ENCODE measurements around the gene PRR5L. TPM values are rescaled to one million over a fixed set of nuclear protein-coding genes. Genes with fewer than 3 reads are reported as not detected.
A peak's percentile ranks its signal among the peaks of the same experiment; 100 is the strongest.

PRR5L gene
- total RNA-seq, 1 experiment from 2014 or later: not detected

DNA sequence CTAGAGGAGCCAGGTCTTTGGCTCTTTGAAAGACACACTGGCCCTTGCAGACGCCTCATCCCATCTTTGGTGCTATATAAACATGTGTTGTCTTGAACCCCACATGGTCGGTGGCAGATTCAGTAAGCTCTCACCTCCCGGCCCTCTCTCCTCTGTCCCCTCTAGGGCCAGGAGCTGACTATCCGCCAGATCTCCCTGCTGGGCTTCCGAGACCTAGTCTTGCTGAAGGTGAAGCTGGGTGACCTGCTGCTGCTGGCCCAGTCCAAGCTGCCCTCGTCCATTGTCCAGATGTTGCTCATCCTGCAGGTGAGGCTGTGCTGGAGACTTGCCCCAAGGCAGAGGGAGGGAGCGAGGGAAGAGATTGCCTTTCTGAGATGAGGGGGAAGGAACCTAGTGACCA is 150.0 kb downstream of the PRR5L start:
- H3K4me3 ChIP-seq (ENCODE audit: low read depth, low read length): no peak overlapping the region
- Mint-ChIP-seq H3K4me1 (ENCODE audit: low read depth, unreplicated experiment) (peaks cover 8% of the 10 kb centered on the region), H3K9me3 (ENCODE audit: unreplicated experiment) (peaks cover 9% of the 10 kb centered on the region), H3K27me3 (ENCODE audit: insufficient read depth, unreplicated experiment) (peaks cover 2% of the 10 kb centered on the region), H3K27ac (ENCODE audit: unreplicated experiment) (no peak overlapping the region), H3K4me3 (ENCODE audit: unreplicated experiment) (no peak overlapping the region), H3K36me3 (ENCODE audit: insufficient read depth, unreplicated experiment) (no peaks in the 10 kb centered on the region)
- H3K36me3 ChIP-seq (ENCODE audit: control insufficient read depth, insufficient read depth, low read length): no peaks in the 10 kb centered on the region
- intact Hi-C loops (cut with micrococcal nuclease; ENCODE audit: unreplicated experiment): no loop called here
- TF ChIP-seq, protein P1, sequence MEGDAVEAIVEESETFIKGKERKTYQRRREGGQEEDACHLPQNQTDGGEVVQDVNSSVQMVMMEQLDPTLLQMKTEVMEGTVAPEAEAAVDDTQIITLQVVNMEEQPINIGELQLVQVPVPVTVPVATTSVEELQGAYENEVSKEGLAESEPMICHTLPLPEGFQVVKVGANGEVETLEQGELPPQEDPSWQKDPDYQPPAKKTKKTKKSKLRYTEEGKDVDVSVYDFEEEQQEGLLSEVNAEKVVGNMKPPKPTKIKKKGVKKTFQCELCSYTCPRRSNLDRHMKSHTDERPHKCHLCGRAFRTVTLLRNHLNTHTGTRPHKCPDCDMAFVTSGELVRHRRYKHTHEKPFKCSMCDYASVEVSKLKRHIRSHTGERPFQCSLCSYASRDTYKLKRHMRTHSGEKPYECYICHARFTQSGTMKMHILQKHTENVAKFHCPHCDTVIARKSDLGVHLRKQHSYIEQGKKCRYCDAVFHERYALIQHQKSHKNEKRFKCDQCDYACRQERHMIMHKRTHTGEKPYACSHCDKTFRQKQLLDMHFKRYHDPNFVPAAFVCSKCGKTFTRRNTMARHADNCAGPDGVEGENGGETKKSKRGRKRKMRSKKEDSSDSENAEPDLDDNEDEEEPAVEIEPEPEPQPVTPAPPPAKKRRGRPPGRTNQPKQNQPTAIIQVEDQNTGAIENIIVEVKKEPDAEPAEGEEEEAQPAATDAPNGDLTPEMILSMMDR (IDR thresholded peaks at IDR 0.05; ENCODE audit: insufficient read depth in 1 of 2, low read depth in 1 of 2, low read length in 1 of 2, severe bottlenecking in 1 of 2, unreplicated experiment in 1 of 2): no peak
- H3K9me3 ChIP-seq: no peaks in the 10 kb centered on the region
- H3K27me3 ChIP-seq (replicated peaks; ENCODE audit: control insufficient read depth, insufficient read depth, low read length): no peaks in the 10 kb centered on the region
- CTCF ChIA-PET: no interaction called here
- no TSS peak for BruUV-seq (replicated peaks)
- H3K4me1 ChIP-seq: no peaks in the 10 kb centered on the region
- POLR2A ChIA-PET: no interaction called here
- DNase-seq: no peak

DNA sequence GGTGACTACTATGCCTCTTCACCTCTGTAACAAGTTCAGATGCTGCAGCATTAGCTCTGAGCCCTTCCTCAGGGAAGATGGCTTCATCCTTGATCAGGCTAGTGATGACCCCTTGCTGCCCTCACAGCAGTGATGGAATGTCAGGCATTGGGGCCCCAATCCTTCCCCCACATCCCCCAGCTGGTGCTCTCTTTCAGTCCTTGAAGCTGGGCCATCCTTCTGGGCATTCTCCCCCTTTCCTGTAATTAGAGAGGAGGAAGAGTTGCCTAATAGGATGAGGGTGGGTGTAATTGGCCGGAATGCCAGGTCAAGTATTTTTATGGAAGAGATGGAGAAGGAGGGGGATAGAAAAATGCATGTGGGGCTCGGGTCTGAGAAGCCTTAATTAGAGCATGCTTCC is 151.4 kb downstream of the PRR5L start:
- Mint-ChIP-seq H3K9me3 (ENCODE audit: unreplicated experiment) (peaks cover under 1% of the 10 kb centered on the region), H3K27me3 (ENCODE audit: insufficient read depth, unreplicated experiment) (peaks cover 2% of the 10 kb centered on the region), H3K4me1 (ENCODE audit: low read depth, unreplicated experiment) (peaks cover 13% of the 10 kb centered on the region), H3K4me3 (ENCODE audit: unreplicated experiment) (no peak overlapping the region), H3K36me3 (ENCODE audit: insufficient read depth, unreplicated experiment) (no peaks in the 10 kb centered on the region), H3K27ac (ENCODE audit: unreplicated experiment) (no peak overlapping the region)
- no peaks in the 10 kb centered on the region for H3K9me3 ChIP-seq
- intact Hi-C loops (cut with micrococcal nuclease; ENCODE audit: unreplicated experiment): no loop called here
- H3K4me1 ChIP-seq: peaks cover 6% of the 10 kb centered on the region
- TF ChIP-seq, protein P1 (IDR thresholded peaks at IDR 0.05; ENCODE audit: insufficient read depth in 1 of 2, low read depth in 1 of 2, low read length in 1 of 2, severe bottlenecking in 1 of 2, unreplicated experiment in 1 of 2): no peak
- no peak overlapping the region for H3K4me3 ChIP-seq (ENCODE audit: low read depth, low read length)
- no peaks in the 10 kb centered on the region for H3K36me3 ChIP-seq (ENCODE audit: control insufficient read depth, insufficient read depth, low read length)
- POLR2A ChIA-PET: no interaction called here
- CTCF ChIA-PET: no interaction called here
- no peaks in the 10 kb centered on the region for H3K27me3 ChIP-seq (replicated peaks; ENCODE audit: control insufficient read depth, insufficient read depth, low read length)
- DNase-seq: no peak
- BruUV-seq (replicated peaks): no TSS peak

DNA sequence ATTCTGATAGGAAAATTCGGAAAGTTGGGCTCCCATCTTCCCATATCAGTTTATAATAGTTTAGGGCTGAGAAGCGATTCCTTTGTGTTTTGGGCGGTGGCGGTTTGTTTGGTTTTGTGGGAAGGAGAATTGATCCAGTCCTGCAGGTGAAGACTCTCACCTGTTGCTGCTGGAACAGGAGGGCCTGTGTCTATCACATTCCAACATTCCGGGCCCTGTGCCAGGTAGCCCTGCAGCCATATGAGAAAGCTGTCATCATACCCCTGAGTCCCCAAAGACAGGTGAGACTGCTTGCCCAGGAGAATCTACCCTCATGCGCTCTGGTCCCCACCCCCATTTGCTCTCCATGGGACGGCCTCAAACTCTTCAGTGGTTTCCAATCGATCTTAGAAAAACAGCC is 151.9 kb downstream of the PRR5L start:
- ChIA-PET CTCF (no interaction called here), POLR2A (no interaction called here)
- intact Hi-C loops (cut with micrococcal nuclease; ENCODE audit: unreplicated experiment): no loop called here
- Histone ChIP-seq H3K9me3 (no peaks in the 10 kb centered on the region), H3K36me3 (ENCODE audit: control insufficient read depth, insufficient read depth, low read length) (no peaks in the 10 kb centered on the region), H3K27me3 (replicated peaks; ENCODE audit: control insufficient read depth, insufficient read depth, low read length) (no peaks in the 10 kb centered on the region), H3K4me3 (ENCODE audit: low read depth, low read length) (no peak overlapping the region), H3K4me1 (peaks cover 10% of the 10 kb centered on the region)
- TF ChIP-seq, protein P1 (IDR thresholded peaks at IDR 0.05; ENCODE audit: insufficient read depth in 1 of 2, low read depth in 1 of 2, low read length in 1 of 2, severe bottlenecking in 1 of 2, unreplicated experiment in 1 of 2): no peak
- no peak overlapping the region for H3K4me3 Mint-ChIP-seq (ENCODE audit: unreplicated experiment)
- no peaks in the 10 kb centered on the region for H3K9me3 Mint-ChIP-seq (ENCODE audit: unreplicated experiment)
- peaks cover 18% of the 10 kb centered on the region for H3K4me1 Mint-ChIP-seq (ENCODE audit: low read depth, unreplicated experiment)
- no peak overlapping the region for H3K27ac Mint-ChIP-seq (ENCODE audit: unreplicated experiment)
- no TSS peak for BruUV-seq (replicated peaks)
- H3K36me3 Mint-ChIP-seq (ENCODE audit: insufficient read depth, unreplicated experiment): no peaks in the 10 kb centered on the region
- H3K27me3 Mint-ChIP-seq (ENCODE audit: insufficient read depth, unreplicated experiment): peaks cover 2% of the 10 kb centered on the region
- peak; percentile 14 to 57 for DNase-seq
